Heart right ventricle (tissue), 16 donors: ENCODE measurements around the gene CHRNA9. TPM values are rescaled to one million over a fixed set of nuclear protein-coding genes. Genes with fewer than 3 reads are reported as not detected.

Experiments used
- ATAC-seq, 8 donors: fragments of 200-7000 bp; cut with Tn5 transposase; one replicate each; pipeline ENCODE4 v1.9.1; 2020; ENCODE audit warnings: mild to moderate bottlenecking in 8 of 8, moderate library complexity in 8 of 8, moderate number of reproducible peaks in 1 of 8
- DNase-seq, 2 donors: peaks; one replicate each; pipeline ENCODE4 v3.0.0-alpha.2; 2020
- H3K27ac ChIP-seq, 10 donors: fragments of 200-600 bp; sonication (generic) in 2 of 10; one replicate each; pipeline versions ENCODE4 v1.5.0 to v1.8.0; 2020 to 2022; ENCODE audit warnings: mild to moderate bottlenecking in 3 of 10
- H3K27me3 ChIP-seq, 7 donors: fragments of 200-600 bp; one replicate each; pipeline ENCODE4 v1.8.0; 2021 to 2022; ENCODE audit warnings: mild to moderate bottlenecking in 2 of 7
- H3K36me3 ChIP-seq, 9 donors: fragments of 200-600 bp; sonication (generic) in 1 of 9; one replicate each; pipeline versions ENCODE4 v1.5.0 to v1.8.0; 2020 to 2022; ENCODE audit warnings: mild to moderate bottlenecking in 2 of 9
- H3K4me1 ChIP-seq, 9 donors: fragments of 200-600 bp; sonication (generic) in 1 of 9; one replicate each; pipeline versions ENCODE4 v1.5.0 to v1.8.0; 2020 to 2022; ENCODE audit warnings: mild to moderate bottlenecking in 4 of 9
- H3K4me3 ChIP-seq, 10 donors: fragments of 200-600 bp; sonication (generic) in 2 of 10; one replicate each; pipeline versions ENCODE4 v1.5.0 to v1.8.0; 2020 to 2022; ENCODE audit warnings: mild to moderate bottlenecking in 7 of 10, moderate library complexity in 2 of 10
- H3K9me3 ChIP-seq, 11 donors: fragments of 200-600 bp in 10 of 11; sonication (generic) in 2 of 11; one replicate each; pipeline versions ENCODE4 v1.5.0 to v1.8.0; 2013 to 2022; ENCODE audit warnings: mild to moderate bottlenecking in 2 of 11, control low read depth in 1 of 11, moderate library complexity in 1 of 11
- WGBS, 2 donors: extraction: QIAGEN DNeasy Blood & Tissue Kit; methylation state at CpG; one replicate each; pipeline ENCODE4 v1.1.7; 2013; ENCODE audit warnings: inconsistent platforms in 1 of 2; 5-methylcytosine and 5-hydroxymethylcytosine counted together
- intact Hi-C, 10 donors: fragments of 100-400 bp; cut with DNase I; formaldehyde crosslinking; loops; one replicate each; pipeline versions ENCODE4 v1.11.1 to v1.14.2; 2022
- polyA plus RNA-seq, 2 donors: library from polyadenylated mRNA; stranded (reverse); fragments of 200-250 nt; gene quantifications; one replicate each; pipeline ENCODE4 v1.2.3, GENCODE V29; 2013
- total RNA-seq, 10 donors: library from RNA; stranded (reverse); fragmentation: NEBNext Ultra II Directional in 3 of 10; extraction: Animal tissue kit (Norgen Biotek cat#: 25700) in 3 of 10; gene quantifications; one replicate each; pipeline versions ENCODE4 v1.2.1 to v1.2.4, GENCODE V29; 2021 to 2023
- TF ChIP-seq, protein P1 (sequence below), 9 donors: fragments of 200-600 bp; sonication (generic) in 2 of 9; IDR thresholded peaks; one replicate each; pipeline versions ENCODE4 v1.5.0 to v1.8.0; 2021 to 2022; ENCODE audit warnings: antibody characterized with exemption in 9 of 9, mild to moderate bottlenecking in 5 of 9, moderate library complexity in 1 of 9
- donor health status: Arrhythmogenic right ventricular cardiomyopathy.
- donor health status: ischemic (EF 13 %, LVEDD 7.1; RV severe dilation, severe dysfunction).
- donor health status: healthy with polysubstance abuse.
- donor health status: DM: no; HTN: yes; CAD: no.
- donor health status: DM: no; HTN: no; CAD: no.
- donor health status: ischemic (EF 25% LVEDD 6.9; RV normal size, moderate dysfunction).
- donor health status: ischemic (EF 25% LVEDD 5.7; RV mildly dilated, moderate dysfunction).
- donor health status: healthy.
- donor health status: DM: yes; HTN: yes; CAD: no.
- donor health status: Ischemic cardiomyopathy.
- donor health status: ischemic (EF 35%, LVEDD 5.7; RV mildly dilated, moderate dysfunction).
- donor health status: nonischemic (EF 11% LVEDD 7.7; RV severe dilation, severe dysfunction).
- donor health status: DM: yes; HTN: yes; CAD: no.
- donor health status: PGD.
- donor health status: ischemic (EF 29% LVEDD 5.4; RV normal size, mild dysfunction).
- donor health status: nonischemic (EF 23%, LVEDD 6.1; RV moderate dilation, normal function).

Gene CHRNA9
- total and polyA plus RNA-seq, 12 donors, result not detected

DNA sequence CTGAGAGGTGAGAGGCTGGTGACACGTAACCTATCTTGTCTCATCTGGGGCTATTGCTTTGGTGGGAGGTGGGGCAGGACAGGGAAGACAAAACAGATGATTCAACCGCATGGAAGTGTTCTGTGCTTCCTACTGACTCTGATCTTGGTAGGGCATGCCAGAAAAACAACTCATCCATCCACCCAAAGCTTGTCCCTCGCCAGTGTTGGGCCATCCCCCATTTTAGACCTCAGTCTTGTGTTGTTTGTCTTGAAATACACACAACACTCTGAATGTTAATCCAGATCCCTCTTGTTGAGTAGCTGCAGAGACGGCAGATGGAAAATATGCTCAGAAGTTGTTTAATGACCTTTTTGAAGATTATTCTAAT, 377 bp downstream of the CHRNA9 start:
- no peaks in the 10 kb centered on the region for H3K9me3 ChIP-seq
- no peaks in the 10 kb centered on the region for H3K4me1 ChIP-seq
- WGBS, 2 donors, result 81% methylated on average over 4 of the region's 4 CpGs
- peaks cover 0 to 35% (median 7%) of the 10 kb centered on the region in 7 donors for H3K27me3 ChIP-seq
- intact Hi-C loops, result no loop called here
- H3K4me3 ChIP-seq, result no peak overlapping the region
- no peak for DNase-seq
- TF ChIP-seq, protein P1, sequence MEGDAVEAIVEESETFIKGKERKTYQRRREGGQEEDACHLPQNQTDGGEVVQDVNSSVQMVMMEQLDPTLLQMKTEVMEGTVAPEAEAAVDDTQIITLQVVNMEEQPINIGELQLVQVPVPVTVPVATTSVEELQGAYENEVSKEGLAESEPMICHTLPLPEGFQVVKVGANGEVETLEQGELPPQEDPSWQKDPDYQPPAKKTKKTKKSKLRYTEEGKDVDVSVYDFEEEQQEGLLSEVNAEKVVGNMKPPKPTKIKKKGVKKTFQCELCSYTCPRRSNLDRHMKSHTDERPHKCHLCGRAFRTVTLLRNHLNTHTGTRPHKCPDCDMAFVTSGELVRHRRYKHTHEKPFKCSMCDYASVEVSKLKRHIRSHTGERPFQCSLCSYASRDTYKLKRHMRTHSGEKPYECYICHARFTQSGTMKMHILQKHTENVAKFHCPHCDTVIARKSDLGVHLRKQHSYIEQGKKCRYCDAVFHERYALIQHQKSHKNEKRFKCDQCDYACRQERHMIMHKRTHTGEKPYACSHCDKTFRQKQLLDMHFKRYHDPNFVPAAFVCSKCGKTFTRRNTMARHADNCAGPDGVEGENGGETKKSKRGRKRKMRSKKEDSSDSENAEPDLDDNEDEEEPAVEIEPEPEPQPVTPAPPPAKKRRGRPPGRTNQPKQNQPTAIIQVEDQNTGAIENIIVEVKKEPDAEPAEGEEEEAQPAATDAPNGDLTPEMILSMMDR (IDR thresholded peaks at IDR 0.05), result no peak
- no peak for ATAC-seq
- H3K36me3 ChIP-seq, result no peaks in the 10 kb centered on the region
- no peak overlapping the region for H3K27ac ChIP-seq

DNA sequence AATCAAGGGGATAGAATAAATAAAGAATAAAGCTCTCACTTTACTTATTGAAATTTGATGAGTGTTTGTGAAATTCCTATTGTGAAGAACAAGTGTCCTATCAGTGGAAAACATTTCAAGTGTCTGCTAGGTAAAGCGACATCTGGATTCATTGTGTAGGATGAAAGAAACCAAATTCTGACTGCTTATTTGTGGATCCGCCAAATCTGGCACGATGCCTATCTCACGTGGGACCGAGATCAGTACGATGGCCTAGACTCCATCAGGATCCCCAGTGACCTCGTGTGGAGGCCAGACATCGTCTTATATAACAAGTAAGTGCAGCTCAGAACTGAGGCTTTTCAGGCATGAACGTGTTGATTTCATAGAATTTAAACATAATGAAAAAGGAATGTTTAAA, 1.9 kb downstream of the CHRNA9 start:
- TF ChIP-seq, protein P1 (IDR thresholded peaks at IDR 0.05), result no peak
- ATAC-seq (no peak), DNase-seq (no peak)
- WGBS, 2 donors, result 54 to 61% methylated on average over 9 of the region's 9 CpGs
- H3K4me1 ChIP-seq, result no peaks in the 10 kb centered on the region
- H3K36me3 ChIP-seq, result no peaks in the 10 kb centered on the region
- no peak overlapping the region for H3K27ac ChIP-seq
- intact Hi-C loops, result no loop called here
- peaks cover 0 to 32% (median 0%) of the 10 kb centered on the region in 7 donors for H3K27me3 ChIP-seq
- no peaks in the 10 kb centered on the region for H3K9me3 ChIP-seq
- no peak overlapping the region for H3K4me3 ChIP-seq

DNA sequence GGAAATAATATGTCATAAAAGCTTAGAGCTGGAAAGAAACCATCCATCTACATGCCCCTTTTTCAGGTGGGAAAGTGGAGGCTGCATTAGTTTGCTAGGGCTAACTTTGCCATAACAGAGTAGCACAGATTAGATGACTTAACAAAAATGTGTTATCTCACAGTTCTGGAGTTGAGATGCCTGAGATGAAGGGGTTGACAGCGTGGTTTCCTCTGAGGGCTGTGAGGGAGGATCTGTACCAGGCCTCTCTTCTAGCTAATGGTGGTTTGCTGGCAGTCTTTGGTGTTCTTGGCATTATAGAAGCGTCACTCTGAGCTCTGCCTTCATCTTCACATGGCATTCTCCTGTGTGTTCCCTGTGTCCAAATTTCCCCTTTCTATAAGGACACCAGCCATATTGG, 2.4 kb downstream of the CHRNA9 start:
- TF ChIP-seq, protein P1 (IDR thresholded peaks at IDR 0.05), result no peak
- no peaks in the 10 kb centered on the region for H3K9me3 ChIP-seq
- intact Hi-C loops, result no loop called here
- no peaks in the 10 kb centered on the region for H3K36me3 ChIP-seq
- H3K27me3 ChIP-seq, result peaks cover 0 to 30% (median 0%) of the 10 kb centered on the region in 7 donors
- no peak overlapping the region for H3K4me3 ChIP-seq
- no peaks in the 10 kb centered on the region for H3K4me1 ChIP-seq
- WGBS, 2 donors, result 79 to 87% methylated on average over 2 of the region's 2 CpGs
- DNase-seq, result no peak
- ATAC-seq, result no peak
- no peak overlapping the region for H3K27ac ChIP-seq

DNA sequence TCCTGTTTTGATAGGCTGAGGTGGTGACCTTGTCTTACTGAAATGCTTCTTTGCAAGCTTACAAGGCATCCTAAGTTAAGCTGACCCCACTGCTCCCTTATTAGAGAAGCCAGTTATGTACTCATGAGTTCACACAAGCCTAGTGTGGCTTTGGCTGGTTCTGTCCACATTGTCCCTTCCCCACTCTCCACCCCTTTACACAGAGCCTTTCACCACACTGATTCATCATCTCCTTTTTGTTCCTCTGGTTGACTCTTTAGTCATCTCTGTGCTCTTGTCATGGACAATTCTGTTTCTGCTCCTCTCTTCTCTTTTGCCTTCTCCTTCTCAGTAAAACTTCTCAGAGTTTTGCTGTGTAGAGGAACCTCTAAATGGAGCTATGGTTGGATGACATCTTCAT, 4.9 kb downstream of the CHRNA9 start:
- DNase-seq (no peak), ATAC-seq (no peak)
- H3K4me3 ChIP-seq, result no peak overlapping the region
- intact Hi-C loops, result no loop called here
- TF ChIP-seq, protein P1 (IDR thresholded peaks at IDR 0.05), result no peak
- no peaks in the 10 kb centered on the region for H3K4me1 ChIP-seq
- H3K36me3 ChIP-seq, result no peaks in the 10 kb centered on the region
- no peak overlapping the region for H3K27ac ChIP-seq
- peaks cover 0 to 26% (median 0%) of the 10 kb centered on the region in 7 donors for H3K27me3 ChIP-seq
- no peaks in the 10 kb centered on the region for H3K9me3 ChIP-seq

DNA sequence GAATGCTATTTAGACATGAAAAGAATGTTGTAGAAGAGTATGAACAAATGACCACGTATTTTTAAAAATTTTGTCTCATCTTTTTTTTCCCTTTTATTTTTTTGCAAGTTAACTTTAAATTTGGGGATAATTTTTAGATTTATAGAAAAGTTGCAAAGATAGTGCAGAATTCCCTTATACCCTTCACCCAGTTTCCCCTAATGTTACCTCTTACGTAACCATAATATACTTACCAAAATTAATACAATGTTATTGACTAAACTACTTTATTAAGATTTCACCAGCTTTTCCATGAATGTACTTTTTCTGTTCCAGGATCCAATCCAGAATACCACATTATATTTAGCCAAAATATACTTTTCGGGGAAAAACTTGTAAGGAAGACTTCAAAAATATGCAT, 12.3 kb downstream of the CHRNA9 start:
- Histone ChIP-seq H3K36me3 (no peaks in the 10 kb centered on the region), H3K27ac (no peak overlapping the region), H3K27me3 (peaks cover 0 to 3% (median 0%) of the 10 kb centered on the region in 7 donors), H3K9me3 (peaks cover 0 to 4% (median 0%) of the 10 kb centered on the region in 11 donors), H3K4me1 (no peaks in the 10 kb centered on the region), H3K4me3 (no peak overlapping the region)
- ATAC-seq (no peak), DNase-seq (no peak)
- WGBS, 2 donors, result 61 to 97% methylated on average over 3 of the region's 3 CpGs
- intact Hi-C loops, result no loop called here
- TF ChIP-seq, protein P1 (IDR thresholded peaks at IDR 0.05), result no peak
